IPS DF 6.9 (cell line): ENCODE results near the gene ZEB2.

Experiments
- DNase-seq: peaks from one replicate; pipeline ENCODE4 v3.0.0-alpha.2; 2013; ENCODE audit warnings: low read depth, low spot score
- H3K27ac ChIP-seq: one replicate; pipeline ENCODE4 v1.5.1; 2013; ENCODE audit warnings: low read length, control low read depth
- H3K27me3 ChIP-seq: 2 replicates; pipeline ENCODE4 v1.6.1; 2013; ENCODE audit warnings: mild to moderate bottlenecking, low read length; ENCODE audit not compliant: control insufficient read depth, insufficient read depth
- H3K36me3 ChIP-seq: 2 replicates; pipeline ENCODE4 v1.6.1; 2013; ENCODE audit warnings: low read length; ENCODE audit not compliant: control insufficient read depth, insufficient read depth
- H3K4me1 ChIP-seq: 2 replicates; pipeline ENCODE4 v1.6.1; 2013; ENCODE audit warnings: low read length; ENCODE audit not compliant: control insufficient read depth, insufficient read depth
- H3K4me3 ChIP-seq: 2 replicates; pipeline ENCODE4 v1.5.1; 2013; ENCODE audit warnings: mild to moderate bottlenecking, low read length
- H3K9me3 ChIP-seq: 2 replicates; pipeline ENCODE4 v1.6.1; 2013; ENCODE audit warnings: low read length, inconsistent platforms; ENCODE audit not compliant: control insufficient read depth, insufficient read depth
- WGBS: extraction: QIAGEN DNeasy Blood & Tissue Kit; methylation state at CpG from one replicate; pipeline ENCODE4 v1.1.7; 2013; ENCODE audit warnings: mixed read lengths, missing lambda C conversion rate; ENCODE audit not compliant: insufficient read length, insufficient coverage; 5-methylcytosine and 5-hydroxymethylcytosine counted together

The ZEB2 gene

GRCh38 chr2:144454466-144455287 is 65.2 kb downstream of the ZEB2 start:
- WGBS = no CpG with 5 or more reads among the region's 8 CpGs
- H3K36me3 ChIP-seq = no peaks in the 10 kb centered on the region

GRCh38 chr2:144453486-144454158 is 66.3 kb downstream of the ZEB2 start:
- no peak for DNase-seq

More at GRCh38 chr2:144454466-144455287, 65.2 kb downstream of the ZEB2 start:
- Histone ChIP-seq H3K4me3 (no peak overlapping the region), H3K9me3 (no peaks in the 10 kb centered on the region), H3K27me3 (no peaks in the 10 kb centered on the region; the same call in 1 of the 2 replicates), H3K4me1 (no peaks in the 10 kb centered on the region; the same call in 1 of the 2 replicates), H3K27ac (no peak overlapping the region)
- DNase-seq = no peak

GRCh38 chr2:144452989-144453336 is 67.0 kb downstream of the ZEB2 start:
- Histone ChIP-seq H3K9me3 (no peaks in the 10 kb centered on the region), H3K36me3 (no peaks in the 10 kb centered on the region), H3K27me3 (no peaks in the 10 kb centered on the region; the same call in 1 of the 2 replicates), H3K27ac (no peak overlapping the region), H3K4me1 (peaks cover 4% of the 10 kb centered on the region; the same call in 1 of the 2 replicates), H3K4me3 (no peak overlapping the region)
- no CpG with 5 or more reads among the region's 4 CpGs for WGBS
- DNase-seq = no peak

More at GRCh38 chr2:144453486-144454158, 66.3 kb downstream of the ZEB2 start:
- WGBS = no CpG with 5 or more reads among the region's 5 CpGs
- Histone ChIP-seq H3K36me3 (no peaks in the 10 kb centered on the region), H3K4me3 (no peak overlapping the region), H3K27me3 (no peaks in the 10 kb centered on the region; the same call in 1 of the 2 replicates), H3K9me3 (no peaks in the 10 kb centered on the region), H3K27ac (no peak overlapping the region), H3K4me1 (peaks cover 3% of the 10 kb centered on the region; the same call in 1 of the 2 replicates)

GRCh38 chr2:144452169-144452988 is 67.5 kb downstream of the ZEB2 start:
- no peak overlapping the region for H3K4me3 ChIP-seq
- no peaks in the 10 kb centered on the region; the same call in 1 of the 2 replicates for H3K27me3 ChIP-seq
- H3K36me3 ChIP-seq = no peaks in the 10 kb centered on the region
- WGBS = no CpG with 5 or more reads among the region's 15 CpGs
- no peak for DNase-seq
- H3K27ac ChIP-seq = no peak overlapping the region
- H3K9me3 ChIP-seq = no peaks in the 10 kb centered on the region
- H3K4me1 ChIP-seq = peaks cover 4% of the 10 kb centered on the region; the same call in 1 of the 2 replicates

- H3K9me3 ChIP-seq = no peaks in the 10 kb centered on the region
- H3K27ac ChIP-seq = no peak overlapping the region
- peaks cover 4% of the 10 kb centered on the region; the same call in 1 of the 2 replicates for H3K4me1 ChIP-seq
- DNase-seq = no peak
- no peaks in the 10 kb centered on the region; the same call in 1 of the 2 replicates for H3K27me3 ChIP-seq
- H3K4me3 ChIP-seq = no peak overlapping the region
- no peaks in the 10 kb centered on the region for H3K36me3 ChIP-seq
- no CpG with 5 or more reads among the region's 2 CpGs for WGBS
Observed at GRCh38 chr2:144451443-144451842, 68.5 kb downstream of the ZEB2 start.

- DNase-seq = no peak
- Histone ChIP-seq H3K36me3 (no peaks in the 10 kb centered on the region), H3K4me3 (no peak overlapping the region), H3K9me3 (no peaks in the 10 kb centered on the region), H3K27ac (no peak overlapping the region), H3K4me1 (peaks cover 7% of the 10 kb centered on the region; the same call in 1 of the 2 replicates), H3K27me3 (peaks cover 5% of the 10 kb centered on the region; the same call in 1 of the 2 replicates)
- WGBS = no CpG with 5 or more reads among the region's 7 CpGs
Observed at GRCh38 chr2:144449028-144449406, 70.9 kb downstream of the ZEB2 start.

GRCh38 chr2:144448389-144449027 is 71.4 kb downstream of the ZEB2 start:
- Histone ChIP-seq H3K27ac (no peak overlapping the region), H3K36me3 (no peaks in the 10 kb centered on the region)
- WGBS = no CpG with 5 or more reads among the region's 10 CpGs

GRCh38 chr2:144447535-144447934 is 72.4 kb downstream of the ZEB2 start:
- H3K27ac ChIP-seq = no peak overlapping the region
- peaks cover 5% of the 10 kb centered on the region; the same call in 1 of the 2 replicates for H3K27me3 ChIP-seq
- H3K9me3 ChIP-seq = no peaks in the 10 kb centered on the region
- peaks cover 7% of the 10 kb centered on the region; the same call in 1 of the 2 replicates for H3K4me1 ChIP-seq
- WGBS = no CpG with 5 or more reads among the region's 4 CpGs
- no peak overlapping the region for H3K4me3 ChIP-seq
- no peaks in the 10 kb centered on the region for H3K36me3 ChIP-seq
- no peak for DNase-seq

More at GRCh38 chr2:144448389-144449027, 71.4 kb downstream of the ZEB2 start:
- Histone ChIP-seq H3K4me1 (peaks cover 7% of the 10 kb centered on the region; the same call in 1 of the 2 replicates), H3K27me3 (peaks cover 5% of the 10 kb centered on the region; the same call in 1 of the 2 replicates), H3K9me3 (no peaks in the 10 kb centered on the region), H3K4me3 (no peak overlapping the region)
- DNase-seq = no peak

GRCh38 chr2:144446136-144446535 is 73.8 kb downstream of the ZEB2 start:
- Histone ChIP-seq H3K36me3 (no peaks in the 10 kb centered on the region), H3K27me3 (peaks cover 5% of the 10 kb centered on the region; the same call in 1 of the 2 replicates), H3K9me3 (no peaks in the 10 kb centered on the region), H3K4me3 (no peak overlapping the region), H3K27ac (no peak overlapping the region), H3K4me1 (peaks cover 7% of the 10 kb centered on the region; the same call in 1 of the 2 replicates)
- DNase-seq = no peak
- WGBS = no CpG with 5 or more reads among the region's 3 CpGs
